ENCODE data around the gene INSYN2A. TPM values are rescaled to one million over a fixed set of nuclear protein-coding genes. Genes with fewer than 3 reads are reported as not detected.

INSYN2A gene
- total RNA-seq, 4 donors from 2014 or later: 0.11 to 0.23 TPM; not detected in 2

DNA sequence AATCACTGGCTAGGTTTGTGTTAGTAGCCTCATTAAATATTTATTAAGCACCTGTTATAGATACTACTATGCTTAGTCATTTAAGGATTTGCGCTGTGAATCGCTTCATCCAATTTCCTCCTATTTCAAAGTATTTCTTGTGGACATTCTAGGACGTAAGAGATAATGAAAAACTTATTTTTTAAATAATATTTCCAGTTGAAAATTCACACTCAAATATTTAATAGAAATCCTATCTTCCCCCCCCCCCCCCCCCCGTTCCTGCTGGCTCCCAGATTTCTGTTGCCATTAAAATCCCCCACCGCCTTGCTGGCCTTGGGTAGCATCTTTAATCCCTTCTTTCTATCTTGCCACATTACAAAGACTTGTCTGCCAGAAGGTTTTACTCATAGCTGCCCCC lies 6.0 kb downstream of the INSYN2A start:
- no peak for DNase-seq (ENCODE audit: low spot score in 2 of 2)
- Histone ChIP-seq H3K4me3 (no peak overlapping the region), H3K27ac (no peak overlapping the region), H3K9me3 (no peaks in the 10 kb centered on the region), H3K27me3 (peaks cover 4% of the 10 kb centered on the region), H3K36me3 (no peaks in the 10 kb centered on the region), H3K4me1 (peaks cover 12% of the 10 kb centered on the region)
- 72% methylated on average over 5 of the region's 5 CpGs for WGBS
- TF ChIP-seq, protein P1, sequence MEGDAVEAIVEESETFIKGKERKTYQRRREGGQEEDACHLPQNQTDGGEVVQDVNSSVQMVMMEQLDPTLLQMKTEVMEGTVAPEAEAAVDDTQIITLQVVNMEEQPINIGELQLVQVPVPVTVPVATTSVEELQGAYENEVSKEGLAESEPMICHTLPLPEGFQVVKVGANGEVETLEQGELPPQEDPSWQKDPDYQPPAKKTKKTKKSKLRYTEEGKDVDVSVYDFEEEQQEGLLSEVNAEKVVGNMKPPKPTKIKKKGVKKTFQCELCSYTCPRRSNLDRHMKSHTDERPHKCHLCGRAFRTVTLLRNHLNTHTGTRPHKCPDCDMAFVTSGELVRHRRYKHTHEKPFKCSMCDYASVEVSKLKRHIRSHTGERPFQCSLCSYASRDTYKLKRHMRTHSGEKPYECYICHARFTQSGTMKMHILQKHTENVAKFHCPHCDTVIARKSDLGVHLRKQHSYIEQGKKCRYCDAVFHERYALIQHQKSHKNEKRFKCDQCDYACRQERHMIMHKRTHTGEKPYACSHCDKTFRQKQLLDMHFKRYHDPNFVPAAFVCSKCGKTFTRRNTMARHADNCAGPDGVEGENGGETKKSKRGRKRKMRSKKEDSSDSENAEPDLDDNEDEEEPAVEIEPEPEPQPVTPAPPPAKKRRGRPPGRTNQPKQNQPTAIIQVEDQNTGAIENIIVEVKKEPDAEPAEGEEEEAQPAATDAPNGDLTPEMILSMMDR (IDR thresholded peaks at IDR 0.05): no peak
- TF ChIP-seq EP300 (IDR thresholded peaks at IDR 0.05) (no peak), POLR2AphosphoS5 (IDR thresholded peaks at IDR 0.05) (no peak)

DNA sequence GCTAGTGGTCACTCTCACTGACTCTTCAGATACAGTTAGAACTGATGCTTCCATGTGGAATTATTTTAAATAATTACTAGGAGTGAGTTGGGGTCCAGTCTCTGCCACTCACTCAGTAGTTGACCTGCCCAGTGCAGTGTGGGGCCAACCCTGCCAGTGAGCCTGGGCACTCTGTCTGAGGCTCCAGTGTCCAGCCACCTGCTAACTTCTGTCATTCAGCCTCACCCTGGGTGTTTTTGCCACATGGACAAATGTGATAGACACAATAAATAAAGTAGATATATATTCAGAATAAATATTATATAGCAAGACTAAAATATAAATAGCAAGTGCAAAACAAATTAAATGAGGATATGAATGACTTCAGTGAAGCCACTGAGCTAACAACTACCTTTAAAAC lies 7.2 kb downstream of the INSYN2A start:
- Histone ChIP-seq H3K9me3 (no peaks in the 10 kb centered on the region), H3K4me1 (peaks cover under 1% of the 10 kb centered on the region), H3K27me3 (peaks cover under 1% of the 10 kb centered on the region), H3K4me3 (no peak overlapping the region), H3K36me3 (no peaks in the 10 kb centered on the region), H3K27ac (no peak overlapping the region)
- TF ChIP-seq EP300 (IDR thresholded peaks at IDR 0.05): no peak
- TF ChIP-seq POLR2A (IDR thresholded peaks at IDR 0.05): no peak
- TF ChIP-seq, protein P1 (IDR thresholded peaks at IDR 0.05): no peak
- no peak for TF ChIP-seq POLR2AphosphoS5 (IDR thresholded peaks at IDR 0.05)
- DNase-seq (ENCODE audit: low spot score in 2 of 2): no peak

DNA sequence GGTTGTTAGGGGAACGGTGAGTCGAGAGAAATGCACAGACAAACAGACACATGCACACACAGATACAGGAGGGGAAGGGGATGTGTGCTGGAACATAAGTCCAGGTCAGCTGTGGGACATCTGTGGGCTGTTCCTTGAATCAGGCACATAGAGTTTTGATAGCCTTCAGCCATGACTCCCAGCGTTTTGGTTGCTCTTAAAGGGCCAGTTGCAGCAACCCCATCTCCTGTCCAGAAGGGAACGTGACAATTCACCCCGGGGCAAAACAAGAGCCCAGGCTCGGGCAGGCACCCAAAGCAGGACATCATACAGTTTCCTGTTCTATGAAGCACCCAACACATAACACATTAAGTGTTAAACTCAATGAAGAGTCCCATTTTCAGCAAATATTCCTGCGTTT lies 9.6 kb downstream of the INSYN2A start:
- DNase-seq (ENCODE audit: low spot score in 2 of 2): no peak
- H3K9me3 ChIP-seq: no peaks in the 10 kb centered on the region
- no peak overlapping the region for H3K27ac ChIP-seq
- H3K4me3 ChIP-seq: no peak overlapping the region
- no peaks in the 10 kb centered on the region for H3K36me3 ChIP-seq
- 65% methylated on average over 7 of the region's 7 CpGs for WGBS
- H3K4me1 ChIP-seq: no peaks in the 10 kb centered on the region
- H3K27me3 ChIP-seq: no peaks in the 10 kb centered on the region
- TF ChIP-seq EP300 (IDR thresholded peaks at IDR 0.05) (no peak), POLR2AphosphoS5 (IDR thresholded peaks at IDR 0.05) (no peak)

DNA sequence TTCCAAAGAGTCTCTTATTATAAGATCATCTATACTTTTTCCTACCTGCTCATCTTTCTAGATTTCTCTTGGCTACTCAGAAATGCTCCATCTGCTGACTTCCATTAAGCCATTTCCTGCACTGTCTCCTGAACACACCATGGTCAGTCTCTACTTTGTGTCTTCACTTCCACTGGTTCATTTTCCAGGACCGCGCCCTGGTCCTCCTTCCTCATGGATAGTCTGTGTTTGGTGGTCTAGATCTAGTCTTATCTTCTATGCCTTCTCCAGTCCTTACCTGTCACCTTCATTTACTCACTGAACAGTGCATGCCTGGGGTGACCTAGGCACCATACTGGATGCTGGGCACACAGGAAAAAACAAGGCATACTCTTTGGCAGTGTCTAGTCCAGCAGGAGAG lies 11.8 kb downstream of the INSYN2A start:
- TF ChIP-seq POLR2AphosphoS5 (IDR thresholded peaks at IDR 0.05) (no peak), EP300 (IDR thresholded peaks at IDR 0.05) (no peak), POLR2A (IDR thresholded peaks at IDR 0.05) (no peak)
- TF ChIP-seq, protein P1 (IDR thresholded peaks at IDR 0.05): no peak
- no peak overlapping the region for H3K27ac ChIP-seq
- no peak for DNase-seq (ENCODE audit: low spot score in 2 of 2)
- H3K4me1 ChIP-seq: no peaks in the 10 kb centered on the region
- H3K4me3 ChIP-seq: no peak overlapping the region
- 93% methylated on average over 2 of the region's 2 CpGs for WGBS
- no peaks in the 10 kb centered on the region for H3K9me3 ChIP-seq
- no peaks in the 10 kb centered on the region for H3K36me3 ChIP-seq
- no peaks in the 10 kb centered on the region for H3K27me3 ChIP-seq

DNA sequence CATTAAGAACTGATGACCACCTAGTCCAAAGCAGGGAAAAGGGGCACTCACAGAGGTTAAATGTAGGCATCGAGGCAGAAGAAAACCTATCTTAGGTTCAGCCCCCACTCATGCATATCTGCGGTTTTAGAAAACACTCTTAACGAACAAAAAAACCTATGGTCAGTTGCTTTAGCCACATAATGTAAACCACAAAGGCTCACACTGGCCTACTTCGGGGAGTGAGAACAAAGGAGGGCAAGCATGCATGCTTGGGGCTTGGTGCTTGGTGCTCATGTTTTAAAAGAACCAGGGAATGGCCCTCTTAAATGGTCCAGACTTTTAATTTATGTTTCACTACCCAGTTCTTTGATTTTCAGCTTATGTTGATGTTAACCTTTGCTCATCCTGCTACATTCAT lies 14.2 kb downstream of the INSYN2A start:
- Histone ChIP-seq H3K36me3 (peaks cover 4% of the 10 kb centered on the region), H3K4me1 (no peaks in the 10 kb centered on the region), H3K4me3 (no peak overlapping the region), H3K9me3 (no peaks in the 10 kb centered on the region), H3K27me3 (no peaks in the 10 kb centered on the region), H3K27ac (no peak overlapping the region)
- TF ChIP-seq EP300 (IDR thresholded peaks at IDR 0.05) (no peak), POLR2A (IDR thresholded peaks at IDR 0.05) (no peak), POLR2AphosphoS5 (IDR thresholded peaks at IDR 0.05) (no peak)
- TF ChIP-seq, protein P1 (IDR thresholded peaks at IDR 0.05): no peak
- DNase-seq (ENCODE audit: low spot score in 2 of 2): no peak
- WGBS: 95% methylated on average over 4 of the region's 4 CpGs

DNA sequence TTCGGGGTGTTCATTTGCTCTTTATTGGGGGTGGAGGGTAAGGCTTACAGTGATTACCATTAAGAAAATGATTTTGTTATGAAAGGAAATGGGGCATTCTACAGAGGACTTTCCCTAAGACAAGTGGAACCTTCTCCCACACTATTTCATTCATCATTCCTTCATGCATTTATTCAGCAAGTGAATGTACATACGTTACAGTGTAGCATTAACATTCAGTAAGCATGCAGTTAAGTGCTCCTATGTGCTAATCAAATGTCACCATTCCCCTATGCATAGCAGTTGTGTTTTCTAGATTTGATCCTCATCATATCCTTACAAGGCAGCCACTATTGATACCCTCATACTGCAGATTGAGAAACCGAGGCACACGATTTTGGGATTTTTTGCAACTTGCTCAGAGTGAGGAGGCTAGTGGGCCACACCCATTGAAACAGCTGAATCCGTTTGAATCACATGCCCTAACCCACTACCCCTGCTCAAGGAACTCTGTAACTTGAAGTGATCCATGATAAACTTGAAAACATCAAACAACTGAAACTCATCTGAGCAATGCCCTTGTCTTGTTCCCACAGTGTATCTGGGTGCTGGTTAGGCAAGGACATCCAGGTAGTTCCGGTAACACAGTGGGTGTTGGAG lies 16.7 kb downstream of the INSYN2A start:
- 85% methylated on average over 6 of the region's 6 CpGs for WGBS
- Histone ChIP-seq H3K36me3 (peaks cover 13% of the 10 kb centered on the region), H3K4me3 (no peak overlapping the region), H3K9me3 (no peaks in the 10 kb centered on the region), H3K27ac (no peak overlapping the region), H3K27me3 (no peaks in the 10 kb centered on the region), H3K4me1 (no peaks in the 10 kb centered on the region)
- DNase-seq (ENCODE audit: low spot score in 2 of 2): no peak
- TF ChIP-seq EP300 (IDR thresholded peaks at IDR 0.05) (no peak), POLR2AphosphoS5 (IDR thresholded peaks at IDR 0.05) (no peak), POLR2A (IDR thresholded peaks at IDR 0.05) (no peak)
- TF ChIP-seq, protein P1 (IDR thresholded peaks at IDR 0.05): no peak
